HEK293 (cell line): ENCODE data around the gene DDO.

ENCODE experiments used
- CTCF ChIP-seq: fragments of 450-650 bp; formaldehyde crosslinking; IDR thresholded peaks from 2 replicates; pipeline ENCODE4 v1.5.1; 2016; ENCODE audit warnings: missing biosample characterization, missing genetic modification characterization
- REPIN1 ChIP-seq: fragments of 450-650 bp; formaldehyde crosslinking; IDR thresholded peaks from 2 replicates; pipeline ENCODE4 v1.5.1; 2017; ENCODE audit warnings: missing biosample characterization, missing genetic modification characterization, low read depth
- SETDB1 ChIP-seq: IDR thresholded peaks from one replicate; pipeline ENCODE4 v1.6.1; 2017; ENCODE audit warnings: mild to moderate bottlenecking, low read length, moderate library complexity, mixed read lengths; ENCODE audit not compliant: insufficient read length
- ZNF335 ChIP-seq: fragments of 450-650 bp; formaldehyde crosslinking; conservative IDR thresholded peaks from 2 replicates; pipeline ENCODE4 v1.5.1; 2016; ENCODE audit warnings: missing biosample characterization, missing genetic modification characterization
- ZNF561 ChIP-seq: fragments of 450-650 bp; IDR thresholded peaks from 2 replicates; pipeline ENCODE4 v1.5.1; 2018; ENCODE audit warnings: missing biosample characterization, missing genetic modification characterization, borderline replicate concordance

DNA sequence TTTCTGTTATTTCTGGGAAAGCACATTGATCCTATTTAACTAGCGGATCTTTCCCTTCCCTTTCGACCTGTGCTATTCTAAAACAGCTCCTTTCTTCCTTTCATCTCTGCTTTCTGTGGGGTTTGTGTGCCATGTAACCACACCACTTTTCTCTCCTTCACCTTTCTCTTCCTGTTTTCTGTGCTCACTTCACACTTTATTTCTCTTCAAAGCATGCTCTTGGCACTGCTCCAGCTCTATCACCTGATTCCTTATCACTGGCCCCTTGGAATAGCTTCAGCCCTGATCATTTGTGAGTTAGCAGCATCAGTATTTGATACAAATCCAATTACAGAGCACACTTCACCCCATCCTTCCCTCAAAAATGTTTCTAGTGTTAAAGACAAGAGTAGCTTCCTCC lies 49.1 kb downstream of the DDO start:
- no peak for TF ChIP-seq CTCF (tag by site-specific recombination)
- no peak for TF ChIP-seq ZNF561 (tag by site-specific recombination)
- TF ChIP-seq SETDB1 = no peak
- no peak for TF ChIP-seq ZNF335
- TF ChIP-seq REPIN1 = no peak
